GM12875 (cell line): ENCODE data around the gene CADPS2.

Experiments
- H3K4me3 ChIP-seq: one replicate; pipeline ENCODE4 v1.5.1; 2011; ENCODE audit warnings: low read depth, low read length, control low read depth
- CTCF ChIP-seq: IDR thresholded peaks from 2 replicates; pipeline ENCODE4 v1.5.1; 2011; ENCODE audit warnings: low read depth, mild to moderate bottlenecking, control low read depth, inconsistent platforms, low read length, moderate library complexity, borderline replicate concordance; ENCODE audit not compliant: insufficient read depth

Gene CADPS2

GRCh38 chr7:122552769-122553168, 333.5 kb downstream of the CADPS2 start:
- H3K4me3 ChIP-seq: no peak overlapping the region
- no peak for TF ChIP-seq CTCF

DNA sequence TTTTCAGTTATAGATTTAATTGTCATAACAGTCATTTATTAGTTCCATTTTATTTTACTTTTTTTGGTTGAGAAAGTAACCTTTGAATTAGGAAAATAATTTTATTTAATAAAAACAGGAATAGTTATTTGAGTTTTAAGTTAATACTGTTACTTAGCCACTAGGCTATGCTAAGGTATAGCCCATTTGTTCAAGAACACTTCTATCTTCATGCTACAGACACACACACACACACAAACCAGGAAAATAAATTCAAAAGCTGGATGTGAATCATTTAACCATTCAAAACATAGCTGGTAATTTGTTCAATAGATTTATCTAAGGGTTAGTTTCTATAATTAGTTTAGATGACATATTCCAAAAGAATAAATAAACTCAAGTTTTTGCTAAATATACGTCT, 335.7 kb downstream of the CADPS2 start:
- TF ChIP-seq CTCF: no peak
- no peak overlapping the region for H3K4me3 ChIP-seq

DNA sequence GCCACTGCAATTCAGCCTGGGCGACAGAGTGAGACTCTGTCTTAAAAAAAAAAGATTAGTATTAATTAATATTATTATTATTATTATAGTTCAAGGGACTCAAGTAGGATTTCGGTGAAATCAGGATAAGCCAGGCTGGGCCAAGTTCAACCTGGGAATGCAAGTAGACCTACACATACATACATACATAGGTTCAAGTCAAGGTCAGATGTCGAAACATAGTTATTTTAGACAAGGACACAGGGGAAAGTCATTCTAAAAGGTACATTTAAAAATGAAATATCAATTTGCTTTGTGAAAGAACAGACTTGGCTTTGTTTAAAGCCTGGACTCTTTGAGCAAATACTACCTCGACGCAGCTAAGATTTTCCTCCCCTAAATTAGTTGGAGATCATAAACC, 336.7 kb downstream of the CADPS2 start:
- no peak overlapping the region for H3K4me3 ChIP-seq
- TF ChIP-seq CTCF: no peak

GRCh38 chr7:122546496-122546895, 339.8 kb downstream of the CADPS2 start:
- no peak overlapping the region for H3K4me3 ChIP-seq
- no peak for TF ChIP-seq CTCF

DNA sequence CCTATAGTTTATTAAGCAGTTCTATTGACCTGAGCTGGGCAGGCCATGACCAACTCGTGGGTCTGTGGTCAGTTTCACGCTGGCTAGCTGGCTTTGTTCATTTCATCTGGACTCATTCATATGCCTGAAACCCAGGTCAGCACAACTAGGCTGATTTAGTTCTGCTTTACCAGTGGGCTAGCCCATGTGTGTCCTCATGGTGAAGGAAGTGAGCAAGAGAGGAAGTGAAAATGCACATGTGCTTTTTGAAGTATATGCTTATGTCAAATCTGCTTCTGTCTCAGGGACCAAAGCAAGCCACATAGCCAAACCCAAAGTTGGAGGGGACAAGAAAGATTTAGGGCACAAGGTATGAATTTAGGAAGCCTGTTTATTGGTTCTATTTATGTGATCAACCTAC, 341.8 kb downstream of the CADPS2 start:
- H3K4me3 ChIP-seq: no peak overlapping the region
- no peak for TF ChIP-seq CTCF

- no peak overlapping the region for H3K4me3 ChIP-seq
- no peak for TF ChIP-seq CTCF
These were observed 342.4 kb downstream of the CADPS2 start for GRCh38 chr7:122543891-122544290.

DNA sequence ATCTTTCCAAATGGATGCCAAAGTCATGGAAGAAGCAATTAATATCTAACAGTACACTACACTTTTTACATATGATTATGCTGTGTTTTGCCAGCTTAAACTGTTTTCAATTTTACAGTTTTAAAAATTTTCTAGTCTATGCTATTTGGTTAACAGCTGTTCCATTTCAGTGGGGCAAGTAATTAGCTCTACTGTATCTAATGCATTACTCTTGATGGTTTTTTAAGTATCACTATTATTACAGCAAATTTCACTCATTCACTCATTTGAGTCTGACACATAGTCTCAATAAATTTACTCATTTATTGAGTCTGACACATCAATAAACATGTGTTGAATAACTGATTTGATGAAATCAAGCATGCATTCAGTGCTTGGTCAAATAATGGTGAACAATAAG, 343.1 kb downstream of the CADPS2 start:
- no peak overlapping the region for H3K4me3 ChIP-seq
- no peak for TF ChIP-seq CTCF
